ENCODE results near the gene RNF151.

- TF ChIP-seq, protein P1, sequence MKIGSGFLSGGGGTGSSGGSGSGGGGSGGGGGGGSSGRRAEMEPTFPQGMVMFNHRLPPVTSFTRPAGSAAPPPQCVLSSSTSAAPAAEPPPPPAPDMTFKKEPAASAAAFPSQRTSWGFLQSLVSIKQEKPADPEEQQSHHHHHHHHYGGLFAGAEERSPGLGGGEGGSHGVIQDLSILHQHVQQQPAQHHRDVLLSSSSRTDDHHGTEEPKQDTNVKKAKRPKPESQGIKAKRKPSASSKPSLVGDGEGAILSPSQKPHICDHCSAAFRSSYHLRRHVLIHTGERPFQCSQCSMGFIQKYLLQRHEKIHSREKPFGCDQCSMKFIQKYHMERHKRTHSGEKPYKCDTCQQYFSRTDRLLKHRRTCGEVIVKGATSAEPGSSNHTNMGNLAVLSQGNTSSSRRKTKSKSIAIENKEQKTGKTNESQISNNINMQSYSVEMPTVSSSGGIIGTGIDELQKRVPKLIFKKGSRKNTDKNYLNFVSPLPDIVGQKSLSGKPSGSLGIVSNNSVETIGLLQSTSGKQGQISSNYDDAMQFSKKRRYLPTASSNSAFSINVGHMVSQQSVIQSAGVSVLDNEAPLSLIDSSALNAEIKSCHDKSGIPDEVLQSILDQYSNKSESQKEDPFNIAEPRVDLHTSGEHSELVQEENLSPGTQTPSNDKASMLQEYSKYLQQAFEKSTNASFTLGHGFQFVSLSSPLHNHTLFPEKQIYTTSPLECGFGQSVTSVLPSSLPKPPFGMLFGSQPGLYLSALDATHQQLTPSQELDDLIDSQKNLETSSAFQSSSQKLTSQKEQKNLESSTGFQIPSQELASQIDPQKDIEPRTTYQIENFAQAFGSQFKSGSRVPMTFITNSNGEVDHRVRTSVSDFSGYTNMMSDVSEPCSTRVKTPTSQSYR (CRISPR knock-in tag; IDR thresholded peaks at IDR 0.05; ENCODE audit: borderline replicate concordance): no peak
- no peak for TF ChIP-seq TBP (CRISPR knock-in tag; IDR thresholded peaks at IDR 0.05)
- TF ChIP-seq ZNF781 (CRISPR knock-in tag; IDR thresholded peaks at IDR 0.05; ENCODE audit: borderline replicate concordance, not compliant biosample characterization): no peak
- no peak for TF ChIP-seq ZNF740 (CRISPR knock-in tag; IDR thresholded peaks at IDR 0.05)
- TF ChIP-seq ZNF207 (IDR thresholded peaks at IDR 0.05; ENCODE audit: borderline replicate concordance): no peak
- TF ChIP-seq TOPORS (CRISPR knock-in tag; IDR thresholded peaks at IDR 0.05): no peak
- no peak for TF ChIP-seq CBX5 (CRISPR knock-in tag; IDR thresholded peaks at IDR 0.05; ENCODE audit: borderline replicate concordance)
- no peak for TF ChIP-seq ZNF274 (CRISPR knock-in tag; IDR thresholded peaks at IDR 0.05)
- TF ChIP-seq HNF4A (CRISPR knock-in tag; IDR thresholded peaks at IDR 0.05): no peak
Measured at GRCh38 chr16:1922357-1922756, 44.3 kb upstream of the RNF151 start.

Measured in HepG2 (cell line).